Right hindlimb (tissue), 1 donor: ENCODE data around the gene IFT20.

Experiments used
- DNase-seq: peaks from one replicate; pipeline ENCODE4 v3.0.0-alpha.2; 2018

IFT20 gene

DNA sequence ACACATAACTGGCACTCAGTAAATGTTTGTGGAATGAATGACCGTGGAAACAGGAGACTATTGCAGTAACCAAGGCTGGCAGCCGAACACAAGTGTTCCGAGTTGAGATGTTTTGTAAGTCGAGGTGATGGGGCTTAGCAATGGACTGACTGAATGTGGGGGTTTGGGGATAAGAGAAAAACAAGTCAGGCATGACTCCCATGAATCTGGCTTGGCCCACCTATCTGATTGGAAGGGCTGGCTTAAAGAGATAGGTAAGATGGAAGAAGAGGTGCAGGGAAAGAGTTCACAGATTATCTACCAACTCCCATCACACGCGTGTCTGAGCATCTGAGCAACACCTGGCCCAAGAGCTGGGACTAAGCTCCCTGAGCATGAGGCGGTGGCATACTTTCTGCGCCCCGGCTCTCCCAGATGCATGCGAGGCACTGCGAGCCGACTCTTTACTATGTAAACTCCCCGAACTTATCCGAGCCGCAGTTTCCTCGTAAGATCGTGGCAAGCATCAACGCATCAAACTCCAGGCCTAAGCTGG lies 539 bp downstream of the IFT20 start:
- DNase-seq = peak; percentile 40

DNA sequence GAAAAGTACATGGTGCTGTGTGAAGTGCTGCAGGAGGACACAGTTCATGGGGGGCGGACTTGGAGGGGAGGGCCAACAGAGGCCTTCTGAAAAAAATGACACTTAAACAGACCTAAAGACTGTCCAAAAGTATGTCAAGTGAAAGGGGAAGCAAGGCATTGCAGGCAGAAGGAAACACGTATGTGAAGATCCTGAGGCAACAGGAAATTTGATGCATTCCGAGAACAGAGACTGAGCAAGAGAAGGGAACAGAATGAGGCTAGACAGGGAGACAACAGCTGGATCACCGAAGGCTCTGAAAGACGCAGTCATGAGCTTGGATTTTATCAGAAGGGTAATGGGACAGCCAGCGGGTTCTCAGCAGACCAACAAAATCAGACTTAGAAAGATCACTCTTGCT lies 1.1 kb downstream of the IFT20 start:
- no peak for DNase-seq

DNA sequence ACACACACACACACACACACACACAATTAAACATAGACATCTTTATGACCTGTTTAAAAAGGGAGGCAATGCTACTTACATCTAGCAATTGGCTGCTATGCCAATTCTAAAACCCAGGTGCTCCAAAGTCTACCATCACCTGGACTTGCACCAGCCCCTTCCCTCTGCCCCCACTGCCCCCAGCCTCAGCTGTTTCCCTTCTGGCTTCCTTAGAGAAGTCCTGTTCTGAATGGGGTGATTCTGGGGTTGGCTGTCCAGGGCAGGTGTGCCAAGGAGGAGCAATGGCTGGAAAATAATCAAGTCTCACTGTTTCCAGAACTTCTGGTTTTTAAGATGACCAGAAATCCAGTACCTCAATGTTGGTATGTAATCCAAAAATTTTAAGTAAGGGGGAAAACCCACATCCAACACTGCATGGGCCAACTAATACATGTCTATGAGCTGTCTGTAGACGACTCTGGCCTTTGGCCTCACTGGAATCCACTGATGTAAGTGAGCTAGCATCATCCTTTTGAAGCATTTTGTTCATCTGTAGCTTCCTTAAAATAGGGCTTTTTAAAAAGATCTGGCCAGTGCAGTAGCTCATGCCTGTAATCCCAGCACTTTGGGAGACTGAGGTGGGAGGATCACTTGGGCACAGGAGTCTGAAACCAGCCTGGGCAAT lies 2.1 kb downstream of the IFT20 start:
- DNase-seq = no peak

DNA sequence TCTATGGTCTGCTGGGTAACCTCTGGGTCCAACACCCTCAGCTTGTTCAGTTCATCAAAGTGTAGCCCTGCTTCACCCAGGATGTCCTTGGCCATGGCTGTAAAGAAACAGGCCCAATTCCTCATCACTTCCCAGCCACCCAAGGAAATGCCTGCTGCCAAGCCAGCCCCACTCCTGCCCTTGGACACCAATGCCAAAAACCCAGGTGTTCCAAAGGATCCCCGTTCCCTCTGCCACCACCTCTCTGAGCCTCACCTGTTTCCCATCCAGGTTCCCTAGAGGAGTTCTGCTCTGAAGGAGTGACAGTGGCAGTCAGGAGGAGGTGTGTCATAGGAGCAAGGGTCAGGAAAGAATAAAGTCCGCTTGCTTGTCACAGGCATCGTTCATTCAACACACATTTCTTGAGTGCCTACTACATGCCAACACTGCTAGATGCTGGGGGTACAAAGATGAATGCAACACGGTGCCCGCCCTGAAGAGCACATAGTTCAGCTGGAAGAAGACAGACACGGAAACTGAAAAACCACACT lies 3.3 kb downstream of the IFT20 start:
- no peak for DNase-seq

DNA sequence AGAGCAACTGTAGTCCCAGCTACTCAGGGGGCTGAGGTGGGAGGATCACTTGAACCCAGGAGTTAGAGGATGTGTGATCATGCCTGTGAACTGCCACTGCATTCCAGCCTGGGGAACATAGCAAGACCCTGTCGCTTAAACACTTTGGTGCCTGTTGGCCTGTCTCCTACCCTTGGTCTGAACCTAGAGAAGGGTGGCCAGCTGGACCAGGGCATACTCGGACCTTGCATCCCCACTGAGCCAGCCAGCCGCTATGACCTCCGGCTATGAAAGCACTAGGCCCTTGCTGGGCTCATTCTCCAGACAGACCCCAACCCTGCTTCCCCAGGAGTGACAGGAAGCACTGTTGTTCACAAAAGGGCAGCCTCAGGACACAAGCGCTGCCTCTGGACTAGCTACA lies 4.6 kb downstream of the IFT20 start:
- DNase-seq = no peak

DNA sequence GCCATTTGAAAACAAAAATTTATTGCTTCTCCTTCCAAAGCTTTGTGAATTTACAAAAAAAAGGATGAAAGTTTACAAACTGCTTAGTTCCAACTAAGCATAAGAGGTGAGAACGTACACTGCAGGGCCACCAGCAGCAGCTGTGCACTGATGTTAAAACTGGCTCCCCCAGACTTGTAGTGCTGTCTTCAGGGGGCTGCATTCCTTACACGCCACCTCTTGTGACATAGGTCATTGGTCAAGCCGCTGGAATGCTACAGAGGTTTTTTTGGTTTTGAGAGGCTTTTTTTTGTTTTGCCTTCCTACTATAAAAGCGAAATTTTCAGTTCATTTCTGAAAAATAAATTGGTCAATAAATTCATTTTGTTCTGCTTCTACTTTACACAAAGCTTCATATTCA lies 6.9 kb downstream of the IFT20 start:
- DNase-seq = no peak

DNA sequence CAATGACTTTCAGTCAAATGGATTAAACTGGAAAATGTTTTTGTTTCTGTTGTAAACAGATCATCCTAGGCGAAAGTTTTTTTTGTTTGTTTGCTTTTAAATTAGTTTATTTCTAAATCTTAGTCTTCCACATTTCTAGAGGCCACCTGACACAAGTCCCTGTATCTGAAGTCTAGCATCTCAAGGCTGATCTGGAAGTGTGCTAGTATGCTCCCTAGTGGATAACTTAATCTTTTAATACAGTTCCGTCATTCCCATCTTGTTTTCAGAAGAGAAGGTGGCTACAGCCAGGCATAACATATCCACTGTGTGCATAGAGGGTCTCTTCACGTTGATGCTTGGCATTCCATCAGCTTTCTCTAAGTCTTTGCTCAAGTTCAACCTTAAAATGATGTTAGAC lies 7.6 kb downstream of the IFT20 start:
- DNase-seq = no peak

DNA sequence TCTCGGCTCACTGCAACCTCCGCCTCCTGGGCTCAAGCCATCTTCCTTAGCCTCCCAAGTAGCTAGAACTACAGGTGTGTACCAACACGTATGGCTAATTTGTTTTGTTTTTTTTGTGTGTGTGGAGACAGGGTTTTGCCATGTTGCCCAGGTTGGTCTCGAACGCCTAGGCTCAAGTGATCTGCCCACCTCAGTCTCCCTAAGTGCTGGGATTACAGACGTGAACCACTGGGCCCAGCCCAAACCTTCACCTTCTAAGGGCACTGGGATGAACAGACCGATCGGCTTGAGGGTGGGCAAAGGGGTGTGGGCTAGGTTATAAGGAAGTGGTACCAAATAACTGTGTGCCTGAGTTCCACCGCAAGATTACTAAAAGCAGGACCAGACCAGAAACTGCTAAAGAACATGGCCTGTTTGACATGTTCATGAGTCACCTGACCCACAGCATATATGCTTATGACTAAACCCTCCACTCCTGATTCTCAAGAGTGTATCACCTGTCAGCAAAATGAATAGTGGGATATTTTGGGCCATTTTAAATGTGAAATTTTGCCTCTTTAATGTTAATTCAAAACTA lies 8.2 kb downstream of the IFT20 start:
- DNase-seq = no peak

DNA sequence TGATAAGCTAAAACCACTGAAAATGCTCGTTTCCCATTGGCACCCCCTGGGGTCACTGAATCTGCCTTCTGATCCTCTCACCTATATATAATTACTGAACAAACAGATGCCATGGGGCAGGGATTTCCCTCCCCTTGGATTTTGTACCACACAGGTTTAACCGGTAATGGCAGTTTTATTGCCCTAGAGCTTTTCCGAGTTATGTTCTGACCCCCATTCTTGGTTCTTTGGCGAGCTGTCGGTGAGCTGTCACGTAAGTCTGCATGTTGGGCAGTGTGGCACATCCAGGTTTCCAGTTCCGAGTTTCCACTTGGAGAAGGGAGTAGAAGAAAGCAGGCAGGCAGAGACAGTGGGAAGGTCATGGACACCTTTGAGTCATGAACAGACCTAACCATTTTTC lies 9.2 kb downstream of the IFT20 start:
- no peak for DNase-seq

DNA sequence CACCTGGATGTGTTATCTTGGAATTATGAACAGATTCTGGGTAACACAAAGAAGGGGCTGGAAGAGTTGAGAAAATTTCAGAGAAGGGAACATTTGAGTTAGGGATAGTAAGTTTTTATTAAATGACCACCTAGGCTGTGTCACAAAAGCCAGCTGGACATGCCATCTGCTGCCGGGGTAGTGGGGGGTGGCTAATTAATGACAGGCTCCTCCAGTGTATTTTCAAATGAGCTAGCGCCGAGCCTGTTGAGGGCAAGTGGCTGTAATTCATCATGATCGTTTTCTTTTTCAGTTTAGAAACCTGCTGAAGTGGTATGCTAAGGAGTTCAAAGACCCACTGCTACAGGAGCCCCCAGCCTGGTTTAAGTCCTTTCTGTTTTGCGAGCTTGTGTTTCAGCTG lies 10.1 kb downstream of the IFT20 start:
- DNase-seq = no peak

DNA sequence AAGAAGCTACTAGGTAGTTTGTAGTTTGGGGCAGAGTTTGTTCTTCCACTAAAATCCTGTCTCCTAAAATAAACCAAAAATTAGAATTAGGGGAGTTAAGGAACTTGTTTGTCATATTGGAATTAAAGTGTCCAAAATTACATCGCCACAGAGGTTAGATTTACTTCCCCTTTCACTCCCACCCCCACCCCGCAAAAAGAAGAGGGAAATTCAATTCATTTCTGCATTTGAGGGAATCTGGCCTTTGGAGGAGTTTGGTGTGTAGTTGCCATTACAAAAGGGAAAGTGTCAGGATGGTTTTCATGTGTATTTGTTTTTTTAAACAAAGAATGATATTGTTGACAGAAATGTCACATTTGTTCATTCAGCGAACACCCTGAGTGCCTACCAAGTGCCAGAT lies 10.5 kb downstream of the IFT20 start:
- no peak for DNase-seq

DNA sequence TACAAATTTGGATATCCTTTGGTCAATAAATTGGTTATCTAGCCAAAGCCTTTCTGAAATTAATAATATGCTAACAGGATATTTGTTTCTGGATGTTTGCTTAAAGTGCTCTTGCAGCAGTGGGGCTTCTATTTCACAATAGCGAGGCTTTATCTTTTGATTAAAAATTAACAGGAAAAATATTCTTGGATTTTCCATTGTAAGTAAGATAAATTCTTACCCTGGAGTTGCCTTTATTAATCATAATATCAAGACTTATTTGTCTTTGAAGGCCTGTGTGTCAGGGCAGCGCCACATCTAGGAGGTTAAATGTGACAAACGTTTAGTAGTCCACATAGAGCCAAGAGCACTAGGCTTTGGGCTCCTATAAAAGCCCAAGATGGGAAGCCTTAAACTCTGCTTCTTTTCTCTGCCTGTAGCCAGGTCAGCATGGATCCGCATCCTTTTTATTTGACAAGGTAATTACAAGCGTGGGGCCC lies 11.0 kb downstream of the IFT20 start:
- no peak for DNase-seq

DNA sequence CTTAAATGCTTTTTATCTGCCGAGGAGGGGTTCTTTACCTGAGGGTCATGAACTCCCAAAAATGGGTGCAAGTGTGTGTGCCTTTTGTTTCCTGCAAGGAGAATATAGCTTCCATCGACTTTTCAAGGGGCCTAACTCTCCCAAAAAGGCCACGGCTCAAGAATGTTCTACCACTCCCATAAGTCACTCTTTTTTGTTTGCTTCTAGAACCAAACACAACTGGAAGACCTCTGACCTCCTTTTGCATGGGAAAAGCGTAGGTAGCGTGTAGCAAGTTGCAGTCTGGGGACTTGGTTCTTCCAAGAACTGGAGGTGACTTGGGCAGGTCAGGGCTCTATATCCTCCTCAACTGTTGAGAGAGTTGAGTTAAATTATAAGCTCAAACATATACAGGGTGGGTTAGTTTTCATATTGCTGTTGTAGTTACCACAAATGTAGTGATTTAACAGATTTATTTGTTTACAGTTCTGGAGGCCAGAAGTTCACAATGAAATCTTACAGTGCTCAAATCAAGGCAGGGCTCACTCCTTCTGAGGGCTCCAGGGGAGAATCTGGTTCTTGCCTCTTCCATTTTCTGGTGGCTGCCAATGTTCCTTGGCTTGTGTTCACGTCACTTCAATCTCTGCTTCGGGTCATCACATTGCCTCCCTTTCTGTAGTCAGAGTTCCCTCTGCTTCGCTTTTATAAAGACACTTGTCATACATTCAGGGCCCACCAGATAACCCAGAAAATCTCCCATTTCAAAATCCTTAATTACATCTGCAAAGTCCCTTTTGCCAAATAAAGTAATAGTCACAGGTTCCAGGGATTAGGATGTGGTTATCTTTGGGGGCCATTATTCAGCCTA lies 14.8 kb downstream of the IFT20 start:
- DNase-seq = no peak

DNA sequence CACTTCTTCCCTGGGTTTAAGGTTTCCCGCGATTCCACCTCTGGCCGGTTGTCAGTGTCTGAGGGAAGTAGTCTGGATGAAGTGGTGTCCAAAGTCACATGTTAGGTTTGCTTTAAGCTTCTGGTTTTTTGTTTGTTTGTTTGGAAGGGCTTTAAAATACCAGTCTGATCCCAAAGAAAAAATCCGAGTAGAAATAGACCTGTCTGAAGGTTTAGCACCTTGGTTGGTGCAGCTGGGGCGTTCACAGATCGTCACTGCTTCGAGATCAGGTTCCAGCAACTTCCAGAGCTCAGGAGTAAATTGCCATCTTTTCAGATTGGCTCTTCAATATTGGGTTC lies 15.7 kb downstream of the IFT20 start:
- no peak for DNase-seq

DNA sequence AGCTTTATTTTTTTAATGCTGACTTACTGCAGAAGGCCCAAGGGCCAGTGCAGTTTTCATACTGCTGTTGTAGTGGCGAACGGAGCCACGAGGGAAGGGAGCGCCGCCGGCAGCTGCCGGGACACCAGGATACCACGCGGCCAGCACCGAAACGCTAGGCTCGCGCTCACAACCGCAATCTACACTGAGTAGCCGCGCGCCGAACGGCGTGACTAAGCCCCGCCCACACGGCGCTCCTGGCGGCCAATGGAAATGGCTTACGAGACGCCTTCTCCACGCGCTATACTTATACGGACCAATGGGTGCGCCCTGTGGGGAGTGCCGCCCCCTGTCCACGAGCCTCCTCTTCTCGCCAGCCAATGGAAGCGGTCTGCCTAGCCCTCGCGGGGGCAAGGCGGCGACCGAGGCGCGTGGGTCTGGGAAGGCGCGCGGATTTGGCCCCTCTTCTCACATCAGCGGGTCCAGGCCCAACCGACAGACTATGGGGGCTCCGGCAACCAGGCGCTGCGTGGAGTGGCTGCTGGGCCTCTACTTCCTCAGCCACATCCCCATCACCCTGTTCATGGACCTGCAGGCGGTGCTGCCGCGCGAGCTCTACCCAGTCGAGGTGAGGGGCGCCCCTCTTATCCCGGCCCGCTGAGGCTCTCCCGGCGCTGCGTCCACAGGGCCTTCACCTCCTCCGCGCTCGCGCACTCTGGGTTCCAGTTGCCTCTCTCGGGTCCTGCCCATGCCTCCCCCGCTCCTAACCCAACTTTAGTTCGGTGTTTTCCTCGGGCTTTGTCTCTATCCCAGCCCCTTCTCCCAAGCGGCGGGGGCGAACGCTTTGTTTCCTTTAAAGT lies 16.3 kb downstream of the IFT20 start, which contains the start of gene TMEM97:
TMEM97 (plus strand) TSS at position 442 of the 839 bp plus-strand sequence; CDS start at position 482, 40 bp downstream.
- DNase-seq = peak; percentile 98

DNA sequence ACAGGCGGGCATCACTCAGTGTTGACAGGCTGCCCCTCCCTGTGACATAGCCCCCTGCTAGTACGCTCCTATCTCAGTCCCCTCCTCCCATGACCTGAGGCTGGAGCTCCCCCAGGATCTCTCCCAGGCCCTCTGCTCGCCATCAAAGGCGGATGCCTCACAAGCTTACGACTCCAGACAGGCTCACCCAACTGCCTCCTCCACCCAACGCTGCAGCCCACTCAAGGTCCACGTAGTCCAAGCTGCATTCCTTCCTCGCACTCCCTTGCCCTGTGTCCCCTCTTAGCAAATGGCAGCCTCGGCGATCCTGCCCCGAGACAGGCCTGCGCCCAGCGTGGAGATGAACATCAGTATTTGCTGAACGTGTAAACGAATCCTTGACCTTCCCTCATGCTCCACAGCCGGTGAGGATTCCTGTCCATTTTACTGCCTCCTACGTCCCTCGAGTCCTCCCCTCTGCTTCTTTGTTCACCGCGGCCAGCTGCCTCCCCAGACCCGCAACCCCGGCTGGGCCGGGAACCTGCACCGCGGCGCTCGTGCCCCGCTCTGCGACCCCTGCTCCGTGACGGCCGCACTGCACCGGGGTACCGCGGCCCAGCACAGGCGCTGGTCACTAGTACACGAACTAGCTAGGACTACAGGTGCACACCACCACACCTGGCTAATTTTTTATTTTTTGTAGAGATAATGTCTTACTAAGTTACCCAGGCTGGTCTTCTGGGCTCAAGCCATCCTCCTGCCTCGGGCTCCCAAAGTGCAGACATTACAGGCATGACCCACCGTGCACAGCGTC lies 17.1 kb downstream of the IFT20 start:
- DNase-seq = no peak

DNA sequence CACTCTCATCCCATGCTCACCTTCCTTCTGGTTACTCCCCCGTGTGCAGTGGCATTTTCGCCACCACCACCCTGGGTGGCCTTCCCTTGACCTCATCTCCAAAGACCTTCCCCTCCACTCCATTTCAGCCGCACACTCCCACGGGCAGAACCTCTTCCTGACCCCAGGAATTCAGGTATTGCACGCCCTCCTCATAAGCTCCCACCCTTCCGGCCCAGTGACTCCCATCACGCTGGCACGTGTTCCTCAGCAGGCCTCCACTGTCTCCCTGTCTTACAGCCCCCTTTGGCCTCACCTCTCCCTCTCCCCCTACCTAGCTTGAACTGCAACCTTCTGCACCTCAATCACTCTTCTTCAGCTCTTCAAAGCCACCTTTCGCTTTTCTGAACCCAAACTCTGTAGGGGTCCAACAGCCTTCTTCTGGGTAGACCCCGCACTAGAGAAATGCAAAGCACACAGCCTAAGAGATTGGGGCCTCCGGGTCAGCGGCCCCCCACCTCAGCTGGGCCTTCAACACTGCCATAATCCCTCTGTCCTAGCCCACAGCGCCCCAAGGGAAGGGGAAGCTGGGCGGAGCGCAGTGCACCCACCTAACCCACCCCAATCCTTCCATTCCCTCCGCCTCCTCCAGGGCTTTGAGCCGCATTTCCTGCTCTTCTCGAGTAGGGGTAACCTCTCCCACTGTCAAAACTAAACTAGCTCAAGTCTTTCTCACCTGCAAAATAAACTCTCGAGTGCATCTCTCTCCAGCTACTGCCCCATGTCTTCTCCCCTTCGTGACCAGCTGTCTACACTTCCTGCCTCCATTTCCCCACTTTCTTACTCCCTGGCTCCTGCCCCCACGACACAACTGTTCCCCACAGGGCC lies 17.9 kb downstream of the IFT20 start:
- no peak for DNase-seq

DNA sequence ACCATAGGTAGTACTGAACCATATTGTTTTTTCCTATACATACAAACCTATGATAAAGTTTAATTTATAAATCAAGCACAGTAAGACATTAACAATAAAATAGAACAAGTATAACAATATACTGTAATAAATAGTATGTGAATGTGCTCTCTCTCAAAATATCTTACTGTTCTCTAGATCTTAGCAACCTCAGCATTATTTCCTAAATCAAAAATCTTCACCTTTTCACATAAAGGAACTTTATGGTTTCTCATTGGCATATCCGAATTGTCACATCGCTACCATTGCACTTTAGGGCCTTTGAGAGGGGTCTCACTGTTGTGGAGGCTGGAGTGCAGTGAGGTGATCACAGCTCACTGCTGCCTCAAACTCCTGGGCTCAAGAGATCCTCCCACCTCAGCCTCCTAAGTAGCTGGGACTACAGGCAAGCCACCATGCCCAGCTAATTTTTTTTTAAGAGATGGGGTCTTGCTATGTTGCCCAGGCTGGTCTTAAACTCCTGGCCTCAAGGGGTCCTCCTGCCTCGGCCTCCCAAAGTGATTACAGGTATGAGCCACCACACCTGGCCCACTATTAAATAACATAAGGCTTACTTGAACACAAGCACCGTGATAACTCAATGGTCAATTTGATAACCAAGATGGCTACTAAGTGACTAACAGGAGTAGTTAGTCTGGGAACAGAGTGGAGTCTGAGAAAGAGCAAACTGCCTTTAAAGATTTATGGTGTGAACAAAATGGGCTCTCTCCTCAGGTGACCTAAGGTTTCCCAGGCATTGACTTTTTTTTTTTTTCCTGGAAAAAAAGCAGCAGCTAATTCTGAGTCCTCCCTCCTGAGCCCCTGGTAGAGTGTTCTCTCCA lies 19.2 kb downstream of the IFT20 start:
- no peak for DNase-seq

DNA sequence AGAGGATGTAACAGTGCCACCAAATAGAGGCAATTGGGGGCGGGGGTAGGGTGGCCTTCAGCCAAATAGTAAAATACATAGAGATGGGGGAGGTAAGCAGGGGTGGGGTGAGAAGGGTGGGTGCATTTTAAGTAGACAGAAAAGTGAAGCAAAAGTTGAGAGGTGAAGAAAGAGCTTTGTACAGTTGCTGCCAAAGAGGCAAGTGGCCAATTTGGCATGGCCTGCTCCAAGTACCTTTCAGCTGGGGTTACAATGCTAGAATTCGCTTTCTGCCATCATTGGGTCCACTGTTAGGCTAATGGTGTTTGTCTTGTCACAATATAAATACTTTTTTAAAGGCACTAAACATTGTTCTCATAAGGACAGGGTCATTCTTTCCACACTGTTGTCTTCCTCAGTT lies 21.4 kb downstream of the IFT20 start:
- no peak for DNase-seq

DNA sequence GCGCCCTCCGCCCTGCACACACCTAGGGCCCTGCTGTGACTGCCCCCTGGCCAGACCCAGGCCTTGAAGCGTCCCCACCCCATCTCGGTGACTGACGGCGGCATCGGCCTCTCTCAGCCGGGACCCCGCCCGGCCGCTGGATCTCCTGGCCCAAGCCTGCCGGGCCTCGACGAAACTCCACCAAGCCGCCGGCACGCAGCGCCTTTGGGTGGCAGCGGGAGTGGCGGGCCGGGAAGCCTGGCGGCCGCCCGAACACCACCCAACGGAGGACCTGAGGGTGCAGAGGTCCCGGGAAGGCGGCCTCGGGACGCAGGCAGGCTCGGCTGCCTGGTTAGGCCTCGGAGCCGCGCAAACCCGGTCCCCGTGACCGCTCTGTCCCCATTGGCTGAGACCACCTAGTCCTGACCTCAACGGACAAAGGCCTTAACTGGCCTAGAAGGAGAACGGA lies 28.3 kb downstream of the IFT20 start:
- no peak for DNase-seq
